Measurements from ENCODE around the gene SMIM7.

Gene SMIM7

DNA sequence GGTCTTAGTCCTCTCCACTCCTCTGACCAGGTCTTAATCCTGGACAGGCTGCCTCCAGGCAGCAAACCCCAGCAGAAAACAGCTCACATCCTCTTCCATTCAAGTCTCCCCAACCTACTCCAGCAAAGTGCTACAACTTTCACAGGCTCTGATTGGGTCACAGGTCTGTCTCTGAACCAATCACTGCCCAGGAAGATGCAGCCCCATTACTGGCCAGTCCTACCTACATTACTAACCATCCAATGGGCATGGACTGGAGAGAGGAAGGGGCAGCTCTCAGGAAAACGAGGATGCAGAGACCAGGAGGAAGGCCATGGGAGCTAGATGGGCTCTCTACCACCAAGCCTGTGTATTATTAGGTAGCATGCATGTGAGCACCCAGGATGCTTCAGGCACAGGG is 44.1 kb downstream of the SMIM7 start:
- no peak for DNase-seq (ENCODE audit: low read depth)
- no peak for TF ChIP-seq CTCF (conservative IDR thresholded peaks at IDR 0.05; ENCODE audit: low read depth, low read length)
- no peak overlapping the region for H3K4me3 ChIP-seq (ENCODE audit: low read depth, low read length)

- no peak for TF ChIP-seq CTCF (conservative IDR thresholded peaks at IDR 0.05; ENCODE audit: low read depth, low read length)
- DNase-seq (ENCODE audit: low read depth): no peak
Measured at GRCh38 chr19:16614941-16615340, 45.0 kb downstream of the SMIM7 start.

GRCh38 chr19:16613841-16614240 is 46.1 kb downstream of the SMIM7 start:
- H3K4me3 ChIP-seq (ENCODE audit: low read depth, low read length): no peak overlapping the region
- DNase-seq (ENCODE audit: low read depth): no peak
- TF ChIP-seq CTCF (conservative IDR thresholded peaks at IDR 0.05; ENCODE audit: low read depth, low read length): no peak

More at GRCh38 chr19:16614941-16615340, 45.0 kb downstream of the SMIM7 start:
- no peak overlapping the region for H3K4me3 ChIP-seq (ENCODE audit: low read depth, low read length)

- peak; percentile 50 for DNase-seq (ENCODE audit: low read depth)
Measured at GRCh38 chr19:16612636-16613035, 47.3 kb downstream of the SMIM7 start.

DNA sequence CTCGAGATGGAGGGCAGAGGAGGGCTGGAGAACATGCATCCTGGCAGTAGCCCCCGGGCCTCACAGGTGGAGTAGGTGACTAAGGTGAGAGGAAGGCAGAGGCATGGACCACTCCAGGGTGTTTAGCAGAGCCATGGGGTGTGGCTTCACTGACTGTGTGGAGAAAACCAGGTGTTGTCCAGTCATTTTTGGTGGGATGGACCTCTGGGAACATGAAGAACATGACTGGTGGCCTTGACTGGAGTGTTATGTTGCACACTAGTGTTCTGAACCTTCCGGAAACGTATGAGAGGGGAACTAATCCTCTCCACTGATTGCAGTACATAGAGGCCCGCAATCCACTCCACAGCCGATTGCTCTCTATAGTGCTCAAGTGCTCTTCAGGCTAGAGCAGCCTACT is 48.8 kb downstream of the SMIM7 start:
- no peak for DNase-seq (ENCODE audit: low read depth)

More at GRCh38 chr19:16612636-16613035, 47.3 kb downstream of the SMIM7 start:
- H3K4me3 ChIP-seq (ENCODE audit: low read depth, low read length): no peak overlapping the region
- TF ChIP-seq CTCF (conservative IDR thresholded peaks at IDR 0.05; ENCODE audit: low read depth, low read length): no peak

GRCh38 chr19:16609511-16610200 is 50.3 kb downstream of the SMIM7 start:
- no peak for TF ChIP-seq CTCF (conservative IDR thresholded peaks at IDR 0.05; ENCODE audit: low read depth, low read length)
- DNase-seq (ENCODE audit: low read depth): no peak
- no peak overlapping the region for H3K4me3 ChIP-seq (ENCODE audit: low read depth, low read length)

More for the DNA sequence above, 48.8 kb downstream of the SMIM7 start:
- no peak for TF ChIP-seq CTCF (conservative IDR thresholded peaks at IDR 0.05; ENCODE audit: low read depth, low read length)
- no peak overlapping the region for H3K4me3 ChIP-seq (ENCODE audit: low read depth, low read length)

DNA sequence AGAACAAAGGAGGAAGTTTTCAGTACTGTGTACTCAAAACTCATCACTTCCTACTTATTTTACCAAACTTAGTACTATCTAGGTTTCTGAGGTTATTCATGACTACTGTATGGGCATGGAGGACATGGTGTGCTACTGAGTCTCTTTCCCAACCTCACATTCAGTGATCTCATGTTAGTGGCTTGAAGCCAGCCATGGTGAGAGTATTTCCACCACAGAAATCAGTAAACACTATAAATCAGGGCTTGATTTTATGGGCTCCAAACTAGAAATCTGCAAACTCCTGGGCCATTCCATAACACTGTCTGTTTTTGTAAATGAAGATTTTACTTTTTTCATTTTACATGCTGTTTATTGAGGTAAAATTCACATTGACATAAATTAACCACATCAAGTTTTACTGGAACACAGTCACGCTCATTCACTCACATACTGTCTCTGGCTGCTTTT is 51.6 kb downstream of the SMIM7 start:
- H3K4me3 ChIP-seq (ENCODE audit: low read depth, low read length): no peak overlapping the region
- DNase-seq (ENCODE audit: low read depth): peak; percentile 90
- no peak for TF ChIP-seq CTCF (conservative IDR thresholded peaks at IDR 0.05; ENCODE audit: low read depth, low read length)

Data from choroid plexus epithelial cell (primary cell).